GM19328 (cell line): Measurements from ENCODE around the gene MRPL4.

ENCODE experiments used
- ATAC-seq: cut with Tn5 transposase; IDR thresholded peaks from one replicate; pipeline ENCODE4 v1.9.1; 2021; ENCODE audit warnings: mild to moderate bottlenecking, moderate library complexity; ENCODE audit not compliant: unreplicated experiment

Gene MRPL4

GRCh38 chr19:10251792-10252694 is at the start of gene MRPL4:
TSS of gene MRPL4 (plus strand) at chr19:10252214. CDS start at chr19:10252254, 40 bp downstream.
- peak; percentile 92 for ATAC-seq

GRCh38 chr19:10203686-10204085 is 48.3 kb upstream of the MRPL4 start:
- no peak for ATAC-seq

DNA sequence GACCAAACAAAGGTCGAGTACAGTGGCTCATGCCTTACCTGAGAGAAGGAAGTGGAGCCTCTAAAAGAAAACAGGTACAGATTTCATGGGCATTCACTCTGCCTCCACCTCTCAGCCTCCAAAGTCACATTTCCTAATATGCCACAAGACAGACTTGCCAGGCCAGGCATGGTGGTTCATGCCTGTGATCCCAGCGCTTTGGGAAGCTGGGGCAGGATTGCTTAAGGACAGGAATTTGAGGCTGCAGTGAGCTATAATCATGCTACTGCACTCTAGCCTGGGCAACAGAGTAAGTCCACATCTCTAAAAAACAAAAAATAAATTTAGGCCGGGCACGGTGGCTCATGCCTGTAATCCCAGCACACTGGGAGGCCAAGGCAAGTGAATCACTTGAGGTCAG is 46.4 kb upstream of the MRPL4 start:
- ATAC-seq, result no peak

- no peak for ATAC-seq
Observed at GRCh38 chr19:10206226-10206885, 45.7 kb upstream of the MRPL4 start.

GRCh38 chr19:10207026-10207425 is 45.0 kb upstream of the MRPL4 start:
- ATAC-seq, result no peak

DNA sequence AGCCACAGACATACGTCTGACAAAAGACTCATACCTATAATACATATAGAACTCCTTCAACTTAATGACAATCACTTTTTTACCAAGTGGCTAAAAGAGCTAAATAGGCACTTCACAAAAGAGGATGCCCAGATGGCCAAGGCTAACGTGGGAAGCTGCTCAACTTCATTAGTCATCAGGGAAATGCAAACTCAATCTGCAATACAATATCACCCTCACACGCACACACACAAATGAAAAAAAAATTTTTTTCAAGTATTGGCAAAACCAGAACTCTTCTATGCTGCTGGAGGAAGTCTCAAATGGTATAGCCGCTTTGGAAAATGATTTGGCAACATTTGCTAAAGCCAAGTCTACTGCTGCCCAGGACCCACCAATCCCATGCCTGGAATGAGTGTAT is 42.7 kb upstream of the MRPL4 start:
- no peak for ATAC-seq

DNA sequence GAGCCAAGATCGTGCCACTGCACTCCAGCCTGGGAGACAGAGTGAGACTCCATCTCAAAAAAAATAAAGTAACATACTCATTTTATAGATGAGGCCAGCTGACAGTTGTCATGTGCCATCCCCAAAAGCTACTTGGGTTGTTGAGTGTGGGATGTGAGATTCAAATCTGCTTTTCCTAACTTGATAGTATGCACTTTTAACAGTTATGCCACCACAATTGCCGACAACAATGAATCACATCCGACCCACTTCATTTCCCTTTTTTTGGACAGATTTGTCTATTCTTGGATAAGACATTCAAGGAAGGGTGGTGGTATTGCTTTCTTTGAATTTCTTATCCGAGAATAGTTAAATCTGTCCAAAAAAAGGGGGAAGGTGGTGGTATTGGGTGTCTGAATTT is 41.0 kb upstream of the MRPL4 start:
- ATAC-seq, result no peak

DNA sequence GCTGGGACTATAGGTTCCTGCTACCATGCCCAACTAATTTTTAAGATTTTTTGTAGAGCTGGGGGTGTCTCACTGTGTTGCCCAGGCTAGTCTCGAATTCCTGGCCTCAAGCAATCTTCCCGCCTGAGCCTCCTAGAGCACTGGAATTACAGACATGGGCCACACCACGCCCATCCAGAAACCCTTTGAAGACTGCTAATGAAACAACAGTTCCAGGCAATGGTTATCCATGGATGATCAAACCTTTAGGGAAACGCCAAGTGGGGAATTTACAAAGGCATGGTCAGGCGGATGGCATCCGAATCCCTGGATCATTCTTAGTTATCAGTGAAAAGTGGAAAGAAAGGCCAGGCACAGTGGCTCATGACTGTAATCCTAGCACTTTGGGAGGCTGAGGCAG is 40.3 kb upstream of the MRPL4 start:
- ATAC-seq, result no peak

GRCh38 chr19:10214784-10215183 is 37.2 kb upstream of the MRPL4 start:
- no peak for ATAC-seq

DNA sequence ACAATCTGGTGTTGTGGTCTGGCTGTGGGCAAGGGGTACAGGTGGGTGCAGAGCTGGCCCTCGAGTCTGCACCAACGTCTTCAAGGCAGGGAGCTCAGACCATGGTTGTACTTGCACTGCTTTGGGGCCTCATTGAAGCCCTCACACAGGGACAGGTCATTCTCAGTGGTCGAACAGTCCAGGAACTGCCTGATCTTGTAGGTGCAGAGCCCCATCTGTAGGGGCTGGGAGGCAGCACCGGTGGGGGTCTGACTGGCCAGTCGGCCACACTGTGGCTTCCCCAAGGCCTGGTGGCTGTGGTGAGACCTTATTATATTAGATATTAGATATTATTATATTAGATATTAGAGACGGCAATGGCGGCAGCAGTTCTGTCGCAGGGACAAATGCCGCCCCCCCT is 34.9 kb upstream of the MRPL4 start:
- no peak for ATAC-seq

DNA sequence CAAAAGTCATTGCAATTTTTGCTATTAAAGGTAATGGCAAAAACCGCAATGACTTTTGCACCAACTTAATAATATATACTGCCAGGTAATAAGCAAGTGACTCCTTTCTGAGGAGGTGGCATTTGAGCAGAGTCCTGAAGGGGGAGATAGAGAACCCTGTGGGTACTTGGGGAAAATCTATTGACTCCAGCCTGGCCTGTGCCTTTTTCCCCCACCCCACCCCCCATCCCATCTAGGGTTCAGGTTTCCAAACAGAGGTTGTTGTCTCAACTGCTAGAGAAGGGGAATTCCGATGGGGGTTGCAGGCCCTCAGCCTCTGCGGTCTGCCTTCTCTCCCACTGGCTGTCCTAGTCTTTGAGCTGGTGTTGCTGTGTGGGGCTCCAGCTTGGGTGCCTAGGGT is 32.3 kb upstream of the MRPL4 start:
- no peak for ATAC-seq

DNA sequence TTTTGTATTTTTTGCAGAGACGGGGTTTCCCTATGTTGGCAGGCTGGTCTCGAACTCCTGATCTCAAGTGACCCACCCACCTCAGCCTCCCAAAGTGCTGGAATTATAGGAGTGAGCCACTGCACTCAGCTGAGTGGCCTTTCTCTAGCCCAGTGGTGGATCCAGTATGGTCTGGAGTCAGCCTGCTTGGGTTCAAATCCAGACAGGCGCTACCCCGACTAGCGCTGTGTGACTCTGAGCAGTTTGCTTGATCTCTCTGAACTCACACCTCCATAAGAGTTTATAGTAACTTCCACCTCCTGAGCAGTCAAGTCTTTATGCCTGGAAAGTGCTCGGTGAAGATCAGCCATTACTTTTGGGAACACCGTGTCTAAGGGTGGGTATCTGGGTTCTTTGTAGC is 31.3 kb upstream of the MRPL4 start:
- ATAC-seq, result no peak

- ATAC-seq, result no peak
Observed at GRCh38 chr19:10222201-10222890, 29.7 kb upstream of the MRPL4 start.

- ATAC-seq, result no peak
Observed at GRCh38 chr19:10223488-10224213, 28.4 kb upstream of the MRPL4 start.

- no peak for ATAC-seq
Observed at GRCh38 chr19:10224337-10224736, 27.7 kb upstream of the MRPL4 start.

- no peak for ATAC-seq
Observed at GRCh38 chr19:10226021-10226375, 26.0 kb upstream of the MRPL4 start.

- ATAC-seq, result no peak
Observed at GRCh38 chr19:10226376-10227025, 25.5 kb upstream of the MRPL4 start.

GRCh38 chr19:10227026-10227971 is 24.7 kb upstream of the MRPL4 start:
- no peak for ATAC-seq

- no peak for ATAC-seq
Observed at GRCh38 chr19:10228393-10228792, 23.6 kb upstream of the MRPL4 start.

- no peak for ATAC-seq
Observed at GRCh38 chr19:10228920-10229319, 23.1 kb upstream of the MRPL4 start.
